ENCODE measurements around the gene CCM2.

CCM2 gene

GRCh38 chr7:44973610-44974401 is 26.2 kb upstream of the CCM2 start:
- no peak for TF ChIP-seq TAF1 (IDR thresholded peaks at IDR 0.05; ENCODE audit: borderline replicate concordance, insufficient read depth, low read length)
- TF ChIP-seq, protein P1, sequence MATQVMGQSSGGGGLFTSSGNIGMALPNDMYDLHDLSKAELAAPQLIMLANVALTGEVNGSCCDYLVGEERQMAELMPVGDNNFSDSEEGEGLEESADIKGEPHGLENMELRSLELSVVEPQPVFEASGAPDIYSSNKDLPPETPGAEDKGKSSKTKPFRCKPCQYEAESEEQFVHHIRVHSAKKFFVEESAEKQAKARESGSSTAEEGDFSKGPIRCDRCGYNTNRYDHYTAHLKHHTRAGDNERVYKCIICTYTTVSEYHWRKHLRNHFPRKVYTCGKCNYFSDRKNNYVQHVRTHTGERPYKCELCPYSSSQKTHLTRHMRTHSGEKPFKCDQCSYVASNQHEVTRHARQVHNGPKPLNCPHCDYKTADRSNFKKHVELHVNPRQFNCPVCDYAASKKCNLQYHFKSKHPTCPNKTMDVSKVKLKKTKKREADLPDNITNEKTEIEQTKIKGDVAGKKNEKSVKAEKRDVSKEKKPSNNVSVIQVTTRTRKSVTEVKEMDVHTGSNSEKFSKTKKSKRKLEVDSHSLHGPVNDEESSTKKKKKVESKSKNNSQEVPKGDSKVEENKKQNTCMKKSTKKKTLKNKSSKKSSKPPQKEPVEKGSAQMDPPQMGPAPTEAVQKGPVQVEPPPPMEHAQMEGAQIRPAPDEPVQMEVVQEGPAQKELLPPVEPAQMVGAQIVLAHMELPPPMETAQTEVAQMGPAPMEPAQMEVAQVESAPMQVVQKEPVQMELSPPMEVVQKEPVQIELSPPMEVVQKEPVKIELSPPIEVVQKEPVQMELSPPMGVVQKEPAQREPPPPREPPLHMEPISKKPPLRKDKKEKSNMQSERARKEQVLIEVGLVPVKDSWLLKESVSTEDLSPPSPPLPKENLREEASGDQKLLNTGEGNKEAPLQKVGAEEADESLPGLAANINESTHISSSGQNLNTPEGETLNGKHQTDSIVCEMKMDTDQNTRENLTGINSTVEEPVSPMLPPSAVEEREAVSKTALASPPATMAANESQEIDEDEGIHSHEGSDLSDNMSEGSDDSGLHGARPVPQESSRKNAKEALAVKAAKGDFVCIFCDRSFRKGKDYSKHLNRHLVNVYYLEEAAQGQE (IDR thresholded peaks at IDR 0.05; ENCODE audit: insufficient read depth in 1 of 2, low read depth in 2 of 2, low read length in 2 of 2), result no peak
- no peak for TF ChIP-seq SIN3A (IDR thresholded peaks at IDR 0.05; ENCODE audit: borderline replicate concordance, insufficient read depth, low read length)
- TF ChIP-seq POLR2AphosphoS5 (IDR thresholded peaks at IDR 0.05; ENCODE audit: low read depth, low read length), result no peak

DNA sequence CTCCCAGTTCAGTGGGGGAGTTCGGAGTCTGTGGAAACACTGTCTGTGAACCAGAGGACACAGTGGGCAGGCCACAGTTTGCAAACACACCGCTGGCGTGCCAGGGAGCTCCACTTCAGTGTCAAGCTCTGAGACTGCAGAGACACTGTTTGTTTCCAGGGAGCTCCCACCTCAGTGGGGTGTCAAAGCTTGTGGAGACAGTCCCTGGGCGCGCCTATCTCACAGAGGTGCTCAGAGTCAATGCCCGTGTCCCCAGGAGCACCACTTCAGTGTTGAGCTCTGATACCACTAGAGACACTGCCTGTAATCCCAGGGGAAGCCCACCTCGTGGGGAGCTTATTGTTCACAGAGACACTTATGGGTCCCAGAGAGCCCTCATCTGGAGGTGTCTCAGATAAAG is 25.5 kb upstream of the CCM2 start:
- TF ChIP-seq FOXP2 (optimal IDR thresholded peaks at IDR 0.05; ENCODE audit: borderline replicate concordance, extremely low read depth, extremely low read length, insufficient read depth) (no peak), SIN3A (IDR thresholded peaks at IDR 0.05; ENCODE audit: borderline replicate concordance, insufficient read depth, low read length) (no peak), POLR2AphosphoS5 (IDR thresholded peaks at IDR 0.05; ENCODE audit: low read depth, low read length) (no peak), TAF1 (IDR thresholded peaks at IDR 0.05; ENCODE audit: borderline replicate concordance, insufficient read depth, low read length) (no peak)
- TF ChIP-seq, protein P1 (IDR thresholded peaks at IDR 0.05; ENCODE audit: insufficient read depth in 1 of 2, low read depth in 2 of 2, low read length in 2 of 2), result no peak

DNA sequence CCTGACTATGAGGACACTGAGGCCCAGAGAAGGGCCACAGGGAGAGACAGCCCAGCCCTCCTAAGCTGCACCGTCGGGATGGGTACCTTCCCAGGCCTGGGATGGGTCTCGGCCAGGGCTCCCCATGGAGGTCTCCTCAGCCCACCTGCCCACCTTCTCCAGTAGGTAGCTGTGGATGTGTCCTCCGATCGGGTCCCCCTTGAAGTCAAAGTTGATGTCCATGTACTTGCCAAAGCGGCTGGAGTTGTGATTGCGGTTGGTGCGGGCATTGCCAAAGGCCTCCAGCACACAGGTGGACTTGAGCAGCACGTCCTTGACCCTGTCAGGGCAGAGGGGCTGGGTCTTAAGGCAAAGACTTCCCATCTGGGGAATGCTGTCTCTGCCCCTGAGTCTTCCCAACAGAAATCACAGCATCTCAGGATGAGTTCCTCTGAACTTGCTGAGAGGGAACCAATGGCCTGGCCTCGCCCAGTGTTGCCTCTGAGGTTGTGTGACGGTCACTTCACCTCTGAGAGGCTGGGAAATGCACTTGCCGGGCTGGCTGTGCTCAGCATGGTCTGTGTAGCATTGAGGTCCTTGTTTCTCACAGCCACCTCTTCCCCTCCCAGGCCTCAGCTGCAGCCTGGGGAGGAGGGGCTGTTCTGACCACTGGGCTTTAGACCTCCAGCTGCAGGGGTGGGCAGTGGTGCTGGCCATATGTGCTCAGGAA is 24.5 kb upstream of the CCM2 start:
- no peak for TF ChIP-seq FOXP2 (optimal IDR thresholded peaks at IDR 0.05; ENCODE audit: borderline replicate concordance, extremely low read depth, extremely low read length, insufficient read depth)
- no peak for TF ChIP-seq POLR2AphosphoS5 (IDR thresholded peaks at IDR 0.05; ENCODE audit: low read depth, low read length)
- no peak for TF ChIP-seq TAF1 (IDR thresholded peaks at IDR 0.05; ENCODE audit: borderline replicate concordance, insufficient read depth, low read length)
- TF ChIP-seq, protein P1 (IDR thresholded peaks at IDR 0.05; ENCODE audit: insufficient read depth in 1 of 2, low read depth in 2 of 2, low read length in 2 of 2), result no peak
- TF ChIP-seq SIN3A (IDR thresholded peaks at IDR 0.05; ENCODE audit: borderline replicate concordance, insufficient read depth, low read length), result no peak

GRCh38 chr7:44976040-44976745 is 23.8 kb upstream of the CCM2 start:
- TF ChIP-seq SIN3A (IDR thresholded peaks at IDR 0.05; ENCODE audit: borderline replicate concordance, insufficient read depth, low read length) (no peak), FOXP2 (optimal IDR thresholded peaks at IDR 0.05; ENCODE audit: borderline replicate concordance, extremely low read depth, extremely low read length, insufficient read depth) (no peak), POLR2AphosphoS5 (IDR thresholded peaks at IDR 0.05; ENCODE audit: low read depth, low read length) (no peak), TAF1 (IDR thresholded peaks at IDR 0.05; ENCODE audit: borderline replicate concordance, insufficient read depth, low read length) (no peak)
- TF ChIP-seq, protein P1 (IDR thresholded peaks at IDR 0.05; ENCODE audit: insufficient read depth in 1 of 2, low read depth in 2 of 2, low read length in 2 of 2), result no peak

Data from PFSK-1 (cell line).